Breast epithelium (tissue), 3 donors: Measurements from ENCODE around the gene CRTAC1.

Experiments
- POLR2A ChIP-seq: fragments of 450-650 bp; IDR thresholded peaks from one replicate; pipeline ENCODE4 v1.6.1; 2016; ENCODE audit warnings: antibody characterized with exemption, mild to moderate bottlenecking, moderate library complexity
- POLR2AphosphoS5 ChIP-seq, 3 donors: sonication (generic); formaldehyde crosslinking; IDR thresholded peaks; one replicate each; pipeline ENCODE4 v1.6.1; 2017; ENCODE audit warnings: antibody characterized with exemption in 3 of 3
- TF ChIP-seq, protein P1 (sequence below), 3 donors: fragments of 450-650 bp; IDR thresholded peaks; one replicate each; pipeline ENCODE4 v1.5.1; 2016 to 2017; ENCODE audit warnings: antibody characterized with exemption in 3 of 3, mild to moderate bottlenecking in 3 of 3, moderate library complexity in 3 of 3

DNA sequence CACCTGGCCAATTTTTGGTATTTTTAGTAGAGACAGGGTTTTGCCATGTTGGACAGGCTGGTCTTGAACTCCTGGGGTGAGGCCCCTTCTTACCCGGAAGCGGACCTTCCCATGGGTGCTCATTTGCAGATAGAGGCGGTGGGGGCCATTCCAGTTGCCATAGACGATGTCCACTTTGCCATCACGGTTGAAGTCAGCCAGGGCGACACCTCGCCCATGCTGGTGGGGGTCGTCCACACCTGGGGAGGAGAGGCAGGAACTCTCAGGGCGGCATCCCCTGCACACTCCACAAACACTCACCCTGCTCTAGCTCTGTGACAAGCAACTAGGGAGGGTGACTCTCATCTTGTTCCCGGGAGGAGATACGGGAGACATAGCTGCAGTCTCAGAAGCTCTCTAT, 125.8 kb downstream of the CRTAC1 start:
- TF ChIP-seq, protein P1, sequence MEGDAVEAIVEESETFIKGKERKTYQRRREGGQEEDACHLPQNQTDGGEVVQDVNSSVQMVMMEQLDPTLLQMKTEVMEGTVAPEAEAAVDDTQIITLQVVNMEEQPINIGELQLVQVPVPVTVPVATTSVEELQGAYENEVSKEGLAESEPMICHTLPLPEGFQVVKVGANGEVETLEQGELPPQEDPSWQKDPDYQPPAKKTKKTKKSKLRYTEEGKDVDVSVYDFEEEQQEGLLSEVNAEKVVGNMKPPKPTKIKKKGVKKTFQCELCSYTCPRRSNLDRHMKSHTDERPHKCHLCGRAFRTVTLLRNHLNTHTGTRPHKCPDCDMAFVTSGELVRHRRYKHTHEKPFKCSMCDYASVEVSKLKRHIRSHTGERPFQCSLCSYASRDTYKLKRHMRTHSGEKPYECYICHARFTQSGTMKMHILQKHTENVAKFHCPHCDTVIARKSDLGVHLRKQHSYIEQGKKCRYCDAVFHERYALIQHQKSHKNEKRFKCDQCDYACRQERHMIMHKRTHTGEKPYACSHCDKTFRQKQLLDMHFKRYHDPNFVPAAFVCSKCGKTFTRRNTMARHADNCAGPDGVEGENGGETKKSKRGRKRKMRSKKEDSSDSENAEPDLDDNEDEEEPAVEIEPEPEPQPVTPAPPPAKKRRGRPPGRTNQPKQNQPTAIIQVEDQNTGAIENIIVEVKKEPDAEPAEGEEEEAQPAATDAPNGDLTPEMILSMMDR (IDR thresholded peaks at IDR 0.05): no peak
- TF ChIP-seq POLR2AphosphoS5 (IDR thresholded peaks at IDR 0.05) (no peak), POLR2A (no peak)
